Keratinocyte (primary cell): ENCODE data around the gene MITD1. TPM values are rescaled to one million over a fixed set of nuclear protein-coding genes. Genes with fewer than 3 reads are reported as not detected.

Experiments
- DNase-seq: peaks from one replicate; pipeline ENCODE4 v3.0.0-alpha.2; 2011; ENCODE audit warnings: low read depth, missing footprints, low spot score
- FAIRE-seq: peaks from 2 replicates; lab custom pipeline; 2011; peaks lifted over from hg19 to GRCh38; lab: Jason Lieb, UNC
- H2AFZ ChIP-seq: 2 replicates; pipeline ENCODE4 v1.6.0; 2012; ENCODE audit warnings: low read length, control low read depth, inconsistent platforms; ENCODE audit not compliant: control insufficient read depth
- H3K27ac ChIP-seq: 2 replicates; pipeline ENCODE4 v1.5.1; 2011; ENCODE audit warnings: low read length; ENCODE audit not compliant: control insufficient read depth, insufficient read depth
- H3K27me3 ChIP-seq: 3 replicates; pipeline ENCODE4 v1.6.0; 2011; ENCODE audit warnings: low read length; ENCODE audit not compliant: control insufficient read depth, insufficient read depth; ENCODE audit errors: extremely low read depth
- H3K36me3 ChIP-seq, 2 experiments: 2 replicates in 1 of 2; 3 replicates in 1 of 2; pipeline ENCODE4 v1.5.1; 2011; ENCODE audit warnings: low read length in 2 of 2, mild to moderate bottlenecking in 1 of 2; ENCODE audit not compliant: control insufficient read depth in 2 of 2, insufficient read depth in 2 of 2; ENCODE audit errors: extremely low read depth in 1 of 2
- H3K4me1 ChIP-seq: 3 replicates; pipeline ENCODE4 v1.5.1; 2011; ENCODE audit warnings: low read length; ENCODE audit not compliant: control insufficient read depth, insufficient read depth; ENCODE audit errors: extremely low read depth
- H3K4me2 ChIP-seq: 3 replicates; pipeline ENCODE4 v1.6.0; 2011; ENCODE audit warnings: low read depth, low read length; ENCODE audit not compliant: control insufficient read depth, insufficient read depth; ENCODE audit errors: extremely low read depth
- H3K4me3 ChIP-seq, 3 experiments: fragments of 200-600 bp in 1 of 3; sonication (generic) in 1 of 3; 2 replicates in 2 of 3; 3 replicates in 1 of 3; pipeline ENCODE4 v1.5.1; 2011 to 2016; ENCODE audit warnings: low read length in 3 of 3, mild to moderate bottlenecking in 3 of 3, control low read depth in 2 of 3, inconsistent platforms in 1 of 3, low read depth in 1 of 3, mixed read lengths in 1 of 3, mixed run types in 1 of 3, moderate library complexity in 1 of 3; ENCODE audit not compliant: control insufficient read depth in 2 of 3, insufficient read depth in 2 of 3; ENCODE audit errors: extremely low read depth in 1 of 3
- H3K79me2 ChIP-seq: 2 replicates; pipeline ENCODE4 v1.6.0; 2012; ENCODE audit warnings: low read length; ENCODE audit not compliant: control insufficient read depth, insufficient read depth
- H3K9ac ChIP-seq: 3 replicates; pipeline ENCODE4 v1.6.0; 2011; ENCODE audit warnings: low read length; ENCODE audit not compliant: control insufficient read depth, insufficient read depth; ENCODE audit errors: extremely low read depth
- H3K9me1 ChIP-seq: 3 replicates; pipeline ENCODE4 v1.6.0; 2011; ENCODE audit warnings: low read length; ENCODE audit not compliant: control insufficient read depth, insufficient read depth; ENCODE audit errors: extremely low read depth
- H3K9me3 ChIP-seq: 2 replicates; pipeline ENCODE4 v1.5.1; 2012; ENCODE audit warnings: low read depth, low read length; ENCODE audit not compliant: control insufficient read depth
- H4K20me1 ChIP-seq: 3 replicates; pipeline ENCODE4 v1.6.0; 2011; ENCODE audit warnings: low read length; ENCODE audit not compliant: control insufficient read depth, insufficient read depth; ENCODE audit errors: extremely low read depth
- EZH2 ChIP-seq: IDR thresholded peaks from one replicate; pipeline ENCODE4 v1.6.1; 2012; ENCODE audit warnings: inconsistent platforms, mild to moderate bottlenecking, low read length, moderate library complexity
- dilution Hi-C: fragments of 300-500 bp; cut with MboI; formaldehyde crosslinking; loops from one replicate; pipeline ENCODE4 v1.7.0; 2020; ENCODE audit warnings: low sequenced_read_pairs; ENCODE audit not compliant: extremely low pct_ligation_motif_present
- polyA plus RNA-seq, 5 experiments: library from polyadenylated mRNA; depleted of rRNA in 3 of 5; stranded (reverse) in 3 of 5; stranded (forward) in 1 of 5; unstranded in 1 of 5; fragments of >200 nt; gene quantifications; 1 replicate in 1 of 5; 2 replicates in 3 of 5; 3 replicates in 1 of 5; pipeline versions ENCODE4 v1.2.1 to v1.2.3, GENCODE V29; 2011 to 2012; ENCODE audit warnings: missing spikeins in 2 of 5, low read depth in 1 of 5, low replicate concordance in 1 of 5
- TF ChIP-seq, protein P1 (sequence below), 3 experiments: IDR thresholded peaks in 1 of 3; conservative IDR thresholded peaks in 1 of 3; optimal IDR thresholded peaks in 1 of 3; 2 replicates in 2 of 3; 3 replicates in 1 of 3; pipeline versions ENCODE3 to v1.5.1; 2011; ENCODE audit warnings: low read length in 3 of 3, mild to moderate bottlenecking in 3 of 3, moderate library complexity in 2 of 3, control low read depth in 1 of 3, inconsistent platforms in 1 of 3; ENCODE audit not compliant: insufficient read depth in 2 of 3; ENCODE audit errors: extremely low read depth in 1 of 3

MITD1 gene
- polyA plus RNA-seq, 1 donor (not counting 4 experiments of a cell fraction or from before 2014, with no cell fraction given) = 37.7 TPM

DNA sequence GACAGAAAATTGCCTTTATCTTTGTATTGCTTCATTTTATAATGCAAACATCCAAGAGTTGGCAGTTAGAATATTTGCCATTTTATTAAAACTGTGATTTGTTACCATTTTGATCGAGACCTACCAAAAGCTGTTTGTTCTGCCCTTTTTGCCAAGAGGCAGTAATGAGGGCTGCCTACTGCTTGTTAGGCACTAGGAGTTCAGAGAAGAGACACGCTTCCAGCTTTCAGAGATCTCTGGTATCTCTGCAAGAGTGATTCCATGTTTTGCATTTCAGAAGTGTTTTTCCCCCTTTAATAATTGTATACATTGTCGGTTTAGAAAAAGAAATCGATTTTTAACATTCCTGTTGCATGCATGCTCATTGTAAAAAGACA is 754 bp upstream of the MITD1 start:
- H2AFZ ChIP-seq = peak overlapping the region; percentile 91
- no peak for FAIRE-seq

DNA sequence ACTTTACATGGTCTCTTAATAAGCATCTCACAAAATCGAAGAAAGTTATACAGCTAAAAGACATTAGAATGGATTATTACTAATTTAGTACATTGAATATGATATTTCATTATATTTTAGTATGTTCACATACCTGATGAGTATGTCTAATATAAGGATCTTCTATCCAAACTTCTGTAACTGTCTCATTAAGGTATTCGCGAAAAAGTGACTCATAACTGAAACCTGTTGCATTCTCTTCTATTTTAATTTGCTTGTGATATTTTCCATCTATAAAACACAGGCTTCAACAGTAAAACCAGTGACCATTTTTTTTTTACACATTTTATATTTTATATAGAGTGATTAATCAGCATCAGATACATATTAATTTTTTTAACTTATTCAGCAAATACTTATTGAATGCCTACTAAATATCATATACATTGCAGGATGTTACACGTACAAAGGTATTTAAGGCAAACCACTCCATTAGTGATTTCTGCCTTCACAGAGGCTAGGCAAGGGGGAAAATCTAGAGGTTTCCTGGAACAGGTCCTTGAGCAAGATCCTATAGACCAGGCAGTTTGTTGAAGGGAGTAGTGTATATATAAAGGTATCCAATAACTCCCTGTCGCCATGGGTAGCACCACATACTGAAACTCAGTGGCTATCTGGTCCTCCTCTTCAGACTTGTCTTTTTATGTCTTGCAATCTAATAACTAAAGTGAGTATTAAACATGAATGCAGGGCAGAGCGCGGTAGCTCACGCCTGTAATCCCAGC is 9.3 kb downstream of the MITD1 start:
- Histone ChIP-seq H3K9ac (no peak overlapping the region), H3K36me3 (peaks cover 8 to 10% of the 10 kb centered on the region in 2 experiments), H3K9me1 (no peaks in the 10 kb centered on the region), H3K9me3 (no peaks in the 10 kb centered on the region), H3K27ac (no peak overlapping the region), H3K4me2 (no peak overlapping the region), H4K20me1 (no peaks in the 10 kb centered on the region), H3K79me2 (peaks cover 8% of the 10 kb centered on the region), H3K27me3 (no peaks in the 10 kb centered on the region), H2AFZ (no peak overlapping the region), H3K4me1 (no peaks in the 10 kb centered on the region), H3K4me3 (no peak overlapping the region)
- dilution Hi-C loops = no loop called here
- DNase-seq = no peak
- no peak for FAIRE-seq
- TF ChIP-seq EZH2 = no peak
- TF ChIP-seq, protein P1, sequence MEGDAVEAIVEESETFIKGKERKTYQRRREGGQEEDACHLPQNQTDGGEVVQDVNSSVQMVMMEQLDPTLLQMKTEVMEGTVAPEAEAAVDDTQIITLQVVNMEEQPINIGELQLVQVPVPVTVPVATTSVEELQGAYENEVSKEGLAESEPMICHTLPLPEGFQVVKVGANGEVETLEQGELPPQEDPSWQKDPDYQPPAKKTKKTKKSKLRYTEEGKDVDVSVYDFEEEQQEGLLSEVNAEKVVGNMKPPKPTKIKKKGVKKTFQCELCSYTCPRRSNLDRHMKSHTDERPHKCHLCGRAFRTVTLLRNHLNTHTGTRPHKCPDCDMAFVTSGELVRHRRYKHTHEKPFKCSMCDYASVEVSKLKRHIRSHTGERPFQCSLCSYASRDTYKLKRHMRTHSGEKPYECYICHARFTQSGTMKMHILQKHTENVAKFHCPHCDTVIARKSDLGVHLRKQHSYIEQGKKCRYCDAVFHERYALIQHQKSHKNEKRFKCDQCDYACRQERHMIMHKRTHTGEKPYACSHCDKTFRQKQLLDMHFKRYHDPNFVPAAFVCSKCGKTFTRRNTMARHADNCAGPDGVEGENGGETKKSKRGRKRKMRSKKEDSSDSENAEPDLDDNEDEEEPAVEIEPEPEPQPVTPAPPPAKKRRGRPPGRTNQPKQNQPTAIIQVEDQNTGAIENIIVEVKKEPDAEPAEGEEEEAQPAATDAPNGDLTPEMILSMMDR (optimal IDR thresholded peaks at IDR 0.05 in 1 of 3, IDR thresholded peaks at IDR 0.05 in 1 of 3, conservative IDR thresholded peaks at IDR 0.05 in 1 of 3; ENCODE audit: extremely low read depth in 1 of 3, insufficient read depth in 2 of 3, low read length in 3 of 3) = no peak

More for the DNA sequence above, 754 bp upstream of the MITD1 start:
- H3K4me1 ChIP-seq = peaks cover 10% of the 10 kb centered on the region
- peak overlapping the region; percentile 79 for H3K9ac ChIP-seq
- H3K27me3 ChIP-seq = no peaks in the 10 kb centered on the region
- no peaks in the 10 kb centered on the region for H4K20me1 ChIP-seq
- H3K27ac ChIP-seq = peak overlapping the region; percentile 87
- no peaks in the 10 kb centered on the region for H3K9me1 ChIP-seq
- dilution Hi-C loops = no loop called here
- H3K36me3 ChIP-seq = no peaks in the 10 kb centered on the region
- no peaks in the 10 kb centered on the region for H3K9me3 ChIP-seq
- TF ChIP-seq, protein P1 (optimal IDR thresholded peaks at IDR 0.05 in 1 of 3, IDR thresholded peaks at IDR 0.05 in 1 of 3, conservative IDR thresholded peaks at IDR 0.05 in 1 of 3; ENCODE audit: extremely low read depth in 1 of 3, insufficient read depth in 2 of 3, low read length in 3 of 3) = no peak
- TF ChIP-seq EZH2 = no peak
- peaks cover 76% of the 10 kb centered on the region for H3K79me2 ChIP-seq
- H3K4me3 ChIP-seq = peak overlapping the region; percentile 69 to 93 (median 91)
- H3K4me2 ChIP-seq = peak overlapping the region; percentile 95
- no peak for DNase-seq
